WERI-Rb-1 (cell line): ENCODE data around the gene TTC31.

Experiments used
- DNase-seq: peaks from one replicate; pipeline ENCODE4 v3.0.0-alpha.2; 2020
- H3K27ac ChIP-seq: fragments of 250-450 bp; sonication (Bioruptor Pico); 2 replicates; pipeline ENCODE4 v1.5.1; 2020; ENCODE audit warnings: mild to moderate bottlenecking, moderate library complexity
- H3K27me3 ChIP-seq: fragments of 250-450 bp; sonication (Bioruptor Pico); 2 replicates; pipeline ENCODE4 v1.5.1; 2021; ENCODE audit warnings: mild to moderate bottlenecking, low read depth, moderate library complexity; ENCODE audit not compliant: insufficient read depth, severe bottlenecking
- H3K36me3 ChIP-seq: fragments of 250-450 bp; sonication (Bioruptor Pico); 2 replicates; pipeline ENCODE4 v1.5.1; 2020; ENCODE audit warnings: mild to moderate bottlenecking, moderate library complexity
- H3K4me3 ChIP-seq: 2 replicates; pipeline ENCODE4 v1.5.1; 2011; ENCODE audit warnings: low read depth, mild to moderate bottlenecking, control low read depth, low read length
- H3K9me3 ChIP-seq: fragments of 250-450 bp; sonication (Bioruptor Pico); 2 replicates; pipeline ENCODE4 v1.5.1; 2021; ENCODE audit warnings: mild to moderate bottlenecking, moderate library complexity; ENCODE audit not compliant: severe bottlenecking
- CTCF ChIP-seq: IDR thresholded peaks from 2 replicates; pipeline ENCODE4 v1.5.1; 2011; ENCODE audit warnings: low read depth, mild to moderate bottlenecking, control low read depth, inconsistent platforms, low read length

Gene TTC31

GRCh38 chr2:74537140-74537539 is 54.3 kb downstream of the TTC31 start:
- Histone ChIP-seq H3K27ac (no peak overlapping the region), H3K9me3 (no peaks in the 10 kb centered on the region), H3K36me3 (peaks cover 29% of the 10 kb centered on the region), H3K4me3 (no peak overlapping the region), H3K27me3 (no peaks in the 10 kb centered on the region)
- DNase-seq = no peak
- TF ChIP-seq CTCF = no peak

- no peak overlapping the region for H3K4me3 ChIP-seq
These were observed 56.0 kb downstream of the TTC31 start for GRCh38 chr2:74538881-74539339.

GRCh38 chr2:74540291-74540690 is 57.4 kb downstream of the TTC31 start:
- Histone ChIP-seq H3K4me3 (no peak overlapping the region), H3K27ac (no peak overlapping the region), H3K36me3 (peaks cover 6% of the 10 kb centered on the region), H3K27me3 (no peaks in the 10 kb centered on the region), H3K9me3 (no peaks in the 10 kb centered on the region)
- DNase-seq = no peak
- TF ChIP-seq CTCF = no peak

More at GRCh38 chr2:74538881-74539339, 56.0 kb downstream of the TTC31 start:
- Histone ChIP-seq H3K27me3 (no peaks in the 10 kb centered on the region), H3K9me3 (no peaks in the 10 kb centered on the region), H3K36me3 (peaks cover 11% of the 10 kb centered on the region), H3K27ac (no peak overlapping the region)
- no peak for TF ChIP-seq CTCF
- DNase-seq = no peak

GRCh38 chr2:74542978-74543377 is 60.1 kb downstream of the TTC31 start:
- H3K4me3 ChIP-seq = no peak overlapping the region
- no peaks in the 10 kb centered on the region for H3K27me3 ChIP-seq
- peaks cover 9% of the 10 kb centered on the region for H3K36me3 ChIP-seq
- H3K27ac ChIP-seq = no peak overlapping the region
- DNase-seq = no peak
- no peaks in the 10 kb centered on the region for H3K9me3 ChIP-seq
- TF ChIP-seq CTCF = no peak
